HUES48 (cell line): ENCODE data around the gene ICAM3.
A peak's percentile ranks its signal among the peaks of the same experiment; 100 is the strongest.

ENCODE experiments used
- H3K27ac ChIP-seq: one replicate; pipeline ENCODE4 v1.7.0; 2013; ENCODE audit warnings: low read depth, low read length, inconsistent platforms
- H3K27me3 ChIP-seq: 2 replicates; pipeline ENCODE4 v1.6.1; 2013; ENCODE audit warnings: mild to moderate bottlenecking, low read length; ENCODE audit not compliant: control insufficient read depth, insufficient read depth
- H3K36me3 ChIP-seq: 2 replicates; pipeline ENCODE4 v1.6.1; 2013; ENCODE audit warnings: low read length; ENCODE audit not compliant: control insufficient read depth, insufficient read depth
- H3K4me1 ChIP-seq: 2 replicates; pipeline ENCODE4 v1.6.1; 2013; ENCODE audit warnings: mild to moderate bottlenecking, low read length; ENCODE audit not compliant: control insufficient read depth, insufficient read depth
- H3K4me3 ChIP-seq: 2 replicates; pipeline ENCODE4 v1.5.1; 2013; ENCODE audit warnings: mild to moderate bottlenecking, low read depth, low read length
- H3K9ac ChIP-seq: 2 replicates; pipeline ENCODE4 v1.6.1; 2013; ENCODE audit warnings: mild to moderate bottlenecking, low read depth, low read length, moderate library complexity
- H3K9me3 ChIP-seq: 2 replicates; pipeline ENCODE4 v1.6.1; 2013; ENCODE audit warnings: low read length; ENCODE audit not compliant: control insufficient read depth, insufficient read depth

Gene ICAM3

GRCh38 chr19:10295847-10296591 lies 43.4 kb downstream of the ICAM3 start:
- Histone ChIP-seq H3K4me3 (peak overlapping the region; percentile 39), H3K9me3 (no peaks in the 10 kb centered on the region), H3K9ac (no peak overlapping the region), H3K27ac (no peak overlapping the region), H3K27me3 (peaks cover 64% of the 10 kb centered on the region), H3K4me1 (peaks cover 12% of the 10 kb centered on the region; the same call in 1 of the 2 replicates), H3K36me3 (no peaks in the 10 kb centered on the region)

GRCh38 chr19:10295305-10295846 lies 44.0 kb downstream of the ICAM3 start:
- H3K9ac ChIP-seq = no peak overlapping the region
- no peak overlapping the region for H3K27ac ChIP-seq
- peak overlapping the region; percentile 39 for H3K4me3 ChIP-seq
- no peaks in the 10 kb centered on the region for H3K9me3 ChIP-seq
- H3K4me1 ChIP-seq = peaks cover 18% of the 10 kb centered on the region; the same call in 1 of the 2 replicates
- no peaks in the 10 kb centered on the region for H3K36me3 ChIP-seq
- H3K27me3 ChIP-seq = peaks cover 70% of the 10 kb centered on the region

- Histone ChIP-seq H3K4me1 (peaks cover 21% of the 10 kb centered on the region; the same call in 1 of the 2 replicates), H3K27me3 (peaks cover 81% of the 10 kb centered on the region)
These were observed 45.1 kb downstream of the ICAM3 start for GRCh38 chr19:10294368-10294697.

GRCh38 chr19:10293637-10294367 lies 45.6 kb downstream of the ICAM3 start:
- Histone ChIP-seq H3K9ac (no peak overlapping the region), H3K27me3 (peaks cover 86% of the 10 kb centered on the region), H3K36me3 (no peaks in the 10 kb centered on the region), H3K27ac (no peak overlapping the region), H3K4me1 (peaks cover 21% of the 10 kb centered on the region; the same call in 1 of the 2 replicates), H3K9me3 (no peaks in the 10 kb centered on the region), H3K4me3 (no peak overlapping the region)

More at GRCh38 chr19:10294368-10294697, 45.1 kb downstream of the ICAM3 start:
- Histone ChIP-seq H3K4me3 (no peak overlapping the region), H3K9ac (no peak overlapping the region), H3K36me3 (no peaks in the 10 kb centered on the region), H3K9me3 (no peaks in the 10 kb centered on the region), H3K27ac (no peak overlapping the region)

GRCh38 chr19:10292789-10293636 lies 46.4 kb downstream of the ICAM3 start:
- peaks cover 21% of the 10 kb centered on the region; the same call in 1 of the 2 replicates for H3K4me1 ChIP-seq
- H3K4me3 ChIP-seq = peak overlapping the region; percentile 61
- no peaks in the 10 kb centered on the region for H3K36me3 ChIP-seq
- H3K9ac ChIP-seq = no peak overlapping the region
- peaks cover 94% of the 10 kb centered on the region for H3K27me3 ChIP-seq
- H3K27ac ChIP-seq = no peak overlapping the region
- H3K9me3 ChIP-seq = no peaks in the 10 kb centered on the region

- no peak overlapping the region for H3K27ac ChIP-seq
These were observed 47.1 kb downstream of the ICAM3 start for GRCh38 chr19:10292206-10292788.

GRCh38 chr19:10291554-10292205 lies 47.7 kb downstream of the ICAM3 start:
- no peaks in the 10 kb centered on the region for H3K9me3 ChIP-seq
- H3K9ac ChIP-seq = no peak overlapping the region
- H3K36me3 ChIP-seq = no peaks in the 10 kb centered on the region
- H3K4me1 ChIP-seq = peaks cover 21% of the 10 kb centered on the region; the same call in 1 of the 2 replicates
- peaks cover 99% of the 10 kb centered on the region for H3K27me3 ChIP-seq
- H3K4me3 ChIP-seq = peak overlapping the region; percentile 61
- no peak overlapping the region for H3K27ac ChIP-seq

More at GRCh38 chr19:10292206-10292788, 47.1 kb downstream of the ICAM3 start:
- no peaks in the 10 kb centered on the region for H3K9me3 ChIP-seq
- peaks cover 21% of the 10 kb centered on the region; the same call in 1 of the 2 replicates for H3K4me1 ChIP-seq
- no peaks in the 10 kb centered on the region for H3K36me3 ChIP-seq
- peaks cover 100% of the 10 kb centered on the region for H3K27me3 ChIP-seq
- H3K9ac ChIP-seq = no peak overlapping the region
- peak overlapping the region; percentile 61 for H3K4me3 ChIP-seq

- no peaks in the 10 kb centered on the region for H3K9me3 ChIP-seq
- peak overlapping the region; percentile 61 for H3K4me3 ChIP-seq
- H3K4me1 ChIP-seq = peaks cover 20% of the 10 kb centered on the region; the same call in 1 of the 2 replicates
- H3K9ac ChIP-seq = no peak overlapping the region
- no peaks in the 10 kb centered on the region for H3K36me3 ChIP-seq
- H3K27me3 ChIP-seq = peaks cover 99% of the 10 kb centered on the region
- H3K27ac ChIP-seq = no peak overlapping the region
These were observed 48.4 kb downstream of the ICAM3 start for GRCh38 chr19:10290876-10291553.

- Histone ChIP-seq H3K27ac (no peak overlapping the region), H3K27me3 (peaks cover 94% of the 10 kb centered on the region), H3K36me3 (0 out of 2 replicates have a peak, but pooled peaks cover under 1% of the 10 kb centered on the region), H3K4me3 (peak overlapping the region; percentile 61), H3K4me1 (peaks cover 19% of the 10 kb centered on the region; the same call in 1 of the 2 replicates), H3K9ac (no peak overlapping the region), H3K9me3 (no peaks in the 10 kb centered on the region)
These were observed 49.0 kb downstream of the ICAM3 start for GRCh38 chr19:10290357-10290875.
